Nephron (organoid): ENCODE measurements around the gene FRA10AC1.
A peak's percentile ranks its signal among the peaks of the same experiment; 100 is the strongest.
"Not testable (repeated sequence)": the region's sequence is repeated elsewhere in the genome, so short reads cannot be mapped to it uniquely, and the experiment has no call there.

Experiments used
- H3K27ac Mint-ChIP-seq, 3 experiments: 2 replicates each; pipeline ENCODE4 v1.8.0; 2020; ENCODE audit warnings: mixed read lengths in 3 of 3, mild to moderate bottlenecking in 2 of 3, moderate library complexity in 1 of 3
- H3K27me3 Mint-ChIP-seq: 2 replicates; pipeline ENCODE4 v1.8.0; 2021; ENCODE audit warnings: low read depth, mild to moderate bottlenecking, moderate library complexity, mixed read lengths
- H3K36me3 Mint-ChIP-seq: 2 replicates; pipeline ENCODE4 v1.8.0; 2020; ENCODE audit warnings: low read depth, mixed read lengths
- H3K4me1 Mint-ChIP-seq: 2 replicates; pipeline ENCODE4 v1.8.0; 2020; ENCODE audit warnings: mixed read lengths
- H3K4me3 Mint-ChIP-seq, 3 experiments: 2 replicates each; pipeline ENCODE4 v1.8.0; 2020; ENCODE audit warnings: mild to moderate bottlenecking in 3 of 3, mixed read lengths in 3 of 3, moderate library complexity in 2 of 3
- H3K9me3 Mint-ChIP-seq: 2 replicates; pipeline ENCODE4 v1.8.0; 2020; ENCODE audit warnings: mixed read lengths
- CTCF ChIP-seq, 3 experiments: fragments of 200-600 bp; sonication (generic); IDR thresholded peaks; one replicate each; pipeline ENCODE4 v1.5.0; 2021; ENCODE audit warnings: antibody characterized with exemption in 3 of 3; ENCODE audit not compliant: unreplicated experiment in 3 of 3

Gene FRA10AC1

GRCh38 chr10:93701866-93702209 lies 554 bp downstream of the FRA10AC1 start:
- TF ChIP-seq CTCF (IDR thresholded peaks at IDR 0.05; ENCODE audit: unreplicated experiment in 3 of 3), result no peak
- Mint-ChIP-seq H3K4me1 (peaks cover 4% of the 10 kb centered on the region), H3K36me3 (peaks cover 12% of the 10 kb centered on the region), H3K27me3 (no peaks in the 10 kb centered on the region), H3K4me3 (no peak overlapping the region), H3K9me3 (no peaks in the 10 kb centered on the region), H3K27ac (no peak overlapping the region)

GRCh38 chr10:93697207-93697606 lies 5.2 kb downstream of the FRA10AC1 start:
- Mint-ChIP-seq H3K9me3 (no peaks in the 10 kb centered on the region), H3K27me3 (no peaks in the 10 kb centered on the region), H3K36me3 (peaks cover 39% of the 10 kb centered on the region), H3K4me3 (no peak overlapping the region), H3K4me1 (peaks cover 8% of the 10 kb centered on the region), H3K27ac (no peak overlapping the region)
- TF ChIP-seq CTCF (IDR thresholded peaks at IDR 0.05; ENCODE audit: unreplicated experiment in 3 of 3), result no peak

DNA sequence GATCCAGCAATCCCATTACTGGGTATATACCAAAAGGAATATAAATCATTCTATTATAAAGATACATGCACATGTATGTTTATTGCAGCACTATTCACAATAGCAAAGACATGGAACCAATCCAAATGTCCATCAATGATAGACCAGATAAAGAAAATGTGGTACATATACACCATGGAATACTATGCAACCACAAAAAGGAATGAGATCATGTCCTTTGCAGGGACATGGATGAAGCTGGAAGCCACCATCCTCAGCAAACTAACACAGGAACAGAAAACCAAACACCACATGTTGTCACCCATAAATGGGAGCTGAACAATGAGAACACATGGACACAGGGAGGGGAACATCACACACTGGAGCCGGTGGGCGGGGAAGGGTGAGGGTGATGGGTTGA lies 5.8 kb downstream of the FRA10AC1 start:
- not testable (repeated sequence) for H3K4me3 Mint-ChIP-seq, H3K9me3 Mint-ChIP-seq, H3K4me1 Mint-ChIP-seq, H3K27ac Mint-ChIP-seq, H3K27me3 Mint-ChIP-seq
- peaks cover 41% of the 10 kb centered on the region for H3K36me3 Mint-ChIP-seq

DNA sequence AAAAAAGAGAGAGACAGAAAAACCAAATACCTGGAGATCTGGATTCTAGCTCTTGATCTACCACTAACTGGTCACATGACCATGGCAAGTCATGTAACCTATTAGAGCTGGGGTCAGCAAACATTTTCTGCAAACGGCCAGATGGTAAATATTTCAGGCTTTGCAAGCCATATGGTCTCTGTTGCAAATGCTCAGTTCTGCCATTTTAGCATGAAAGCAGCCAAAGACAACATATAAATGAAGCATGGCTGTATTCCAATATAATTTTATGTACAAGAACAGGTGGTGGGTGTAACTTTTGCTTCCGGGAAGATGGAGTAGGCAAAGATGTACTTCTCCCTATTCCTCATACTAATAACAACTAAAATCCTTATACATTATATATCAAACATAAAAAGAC lies 6.7 kb downstream of the FRA10AC1 start:
- peak overlapping the region; percentile 28 to 72 (median 56) for H3K27ac Mint-ChIP-seq
- no peak overlapping the region for H3K4me3 Mint-ChIP-seq
- TF ChIP-seq CTCF (IDR thresholded peaks at IDR 0.05; ENCODE audit: unreplicated experiment in 3 of 3), result no peak
- H3K36me3 Mint-ChIP-seq, result peaks cover 44% of the 10 kb centered on the region
- no peaks in the 10 kb centered on the region for H3K9me3 Mint-ChIP-seq
- peaks cover 8% of the 10 kb centered on the region for H3K4me1 Mint-ChIP-seq
- H3K27me3 Mint-ChIP-seq, result no peaks in the 10 kb centered on the region

DNA sequence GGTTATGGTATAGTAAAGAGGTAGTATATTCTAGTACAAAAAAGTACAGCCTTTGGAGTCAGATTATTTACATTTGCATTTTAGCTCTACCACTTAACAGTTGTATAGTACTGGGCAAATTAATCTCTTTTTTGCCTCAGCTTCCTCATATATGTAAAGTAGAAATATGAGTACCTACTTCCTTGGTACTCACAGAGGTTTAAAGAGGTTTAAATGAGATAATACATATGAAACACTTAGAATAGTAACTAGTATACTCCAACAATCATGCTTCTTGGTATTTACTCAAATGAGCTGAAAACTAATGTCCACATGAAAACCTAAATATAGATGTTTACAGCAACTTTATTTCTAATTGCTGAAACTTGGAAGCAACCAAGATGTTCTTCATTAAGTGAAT lies 14.7 kb downstream of the FRA10AC1 start:
- TF ChIP-seq CTCF (IDR thresholded peaks at IDR 0.05; ENCODE audit: unreplicated experiment in 3 of 3), result no peak
- Mint-ChIP-seq H3K36me3 (peaks cover 16% of the 10 kb centered on the region), H3K27me3 (no peaks in the 10 kb centered on the region), H3K4me1 (no peaks in the 10 kb centered on the region), H3K27ac (no peak overlapping the region), H3K4me3 (no peak overlapping the region), H3K9me3 (no peaks in the 10 kb centered on the region)

- Mint-ChIP-seq H3K9me3 (no peaks in the 10 kb centered on the region), H3K4me3 (no peak overlapping the region)
These were observed 21.9 kb downstream of the FRA10AC1 start for GRCh38 chr10:93680412-93681047.

More at GRCh38 chr10:93680412-93681047, 21.9 kb downstream of the FRA10AC1 start:
- H3K27me3 Mint-ChIP-seq, result no peaks in the 10 kb centered on the region
- peaks cover 11% of the 10 kb centered on the region for H3K36me3 Mint-ChIP-seq
- no peak overlapping the region for H3K27ac Mint-ChIP-seq
- H3K4me1 Mint-ChIP-seq, result no peaks in the 10 kb centered on the region
- TF ChIP-seq CTCF (IDR thresholded peaks at IDR 0.05; ENCODE audit: unreplicated experiment in 3 of 3), result peak; percentile 48 to 61 (median 59)
